DMS153 (cell line): ENCODE measurements around the gene EPHB2.
A peak's percentile ranks its signal among the peaks of the same experiment; 100 is the strongest.

ENCODE experiments used
- DNase-seq: peaks from one replicate; lab custom pipeline; 2025; lab: John Stamatoyannopoulos, UW

The EPHB2 gene

DNA sequence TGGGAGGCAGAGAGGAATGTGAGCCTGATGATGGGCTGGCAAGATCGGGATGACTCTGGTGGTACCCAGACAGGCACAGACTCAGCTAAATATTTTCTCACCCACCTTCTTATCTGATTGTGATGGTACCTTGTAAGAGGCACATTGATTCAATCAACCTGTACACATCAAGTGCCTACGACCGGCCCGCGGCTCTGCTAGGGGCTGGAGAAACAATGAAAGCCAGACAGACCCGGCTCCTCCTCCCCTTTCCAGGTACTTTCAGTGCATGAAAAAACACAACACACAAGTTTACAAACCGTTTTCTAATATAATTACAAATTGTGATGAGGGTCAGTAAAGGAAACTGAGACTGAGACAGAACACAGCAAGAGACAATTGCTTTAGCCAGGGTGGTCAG, 147.0 kb downstream of the EPHB2 start:
- DNase-seq = no peak

- DNase-seq = no peak
Measured at GRCh38 chr1:22860414-22860800, 149.8 kb downstream of the EPHB2 start.

DNA sequence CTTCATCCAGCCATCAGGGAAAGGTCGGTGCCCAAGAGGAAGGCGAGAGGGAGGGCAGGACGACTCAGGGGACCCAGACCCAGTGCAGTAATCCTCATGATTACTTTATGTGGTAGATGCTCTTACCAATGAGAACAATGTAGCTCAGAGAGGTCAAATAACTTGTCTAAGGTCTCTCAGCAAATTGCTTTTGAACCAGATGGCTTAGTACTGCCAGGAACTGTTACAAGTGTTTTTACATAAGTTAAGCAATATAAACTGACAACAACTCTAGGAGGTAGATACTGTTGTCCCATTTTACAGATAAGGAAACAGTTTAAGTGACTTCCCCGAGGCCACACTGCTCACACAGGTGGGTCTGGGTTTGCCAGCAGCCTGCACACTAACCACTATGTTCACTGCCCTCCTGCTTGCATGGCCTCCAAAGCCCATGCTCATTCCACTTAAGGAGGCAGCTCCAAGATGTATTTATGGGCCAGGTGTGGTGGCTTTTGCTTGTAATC, 150.3 kb downstream of the EPHB2 start:
- no peak for DNase-seq

DNA sequence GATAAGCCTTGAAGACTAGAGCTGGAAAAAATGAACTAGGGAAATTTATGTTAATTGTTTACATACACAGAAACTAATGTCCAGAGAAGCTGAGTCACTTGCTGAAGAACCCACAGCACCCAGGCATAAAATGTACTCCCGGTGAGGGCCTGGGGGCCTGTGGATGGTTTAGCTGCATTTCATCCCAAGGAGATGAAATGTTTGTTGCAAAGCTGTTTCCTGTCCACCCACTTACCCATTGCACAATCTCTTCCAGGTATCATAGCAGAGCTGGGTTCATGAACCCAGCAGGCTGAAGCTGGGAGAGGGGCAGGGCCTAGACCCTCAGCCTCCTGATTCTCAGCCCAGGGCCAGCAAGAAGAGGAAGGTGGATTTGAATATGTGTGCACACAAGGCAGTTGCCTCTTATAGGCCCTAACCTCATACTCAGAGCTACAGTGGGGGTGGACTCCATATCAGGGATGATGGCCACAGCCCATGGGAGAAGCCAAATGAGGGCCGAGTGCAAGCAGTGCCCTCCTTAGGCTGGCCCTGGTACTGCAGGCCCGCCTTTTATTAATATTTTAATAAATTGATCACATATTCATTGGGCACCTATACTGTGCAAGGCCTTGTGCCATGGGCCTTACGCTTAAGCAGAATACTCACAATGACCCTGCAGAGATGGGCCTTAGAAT, 151.3 kb downstream of the EPHB2 start:
- DNase-seq = no peak

GRCh38 chr1:22862752-22863151, 152.1 kb downstream of the EPHB2 start:
- no peak for DNase-seq

GRCh38 chr1:22863766-22864165, 153.1 kb downstream of the EPHB2 start:
- DNase-seq = no peak

DNA sequence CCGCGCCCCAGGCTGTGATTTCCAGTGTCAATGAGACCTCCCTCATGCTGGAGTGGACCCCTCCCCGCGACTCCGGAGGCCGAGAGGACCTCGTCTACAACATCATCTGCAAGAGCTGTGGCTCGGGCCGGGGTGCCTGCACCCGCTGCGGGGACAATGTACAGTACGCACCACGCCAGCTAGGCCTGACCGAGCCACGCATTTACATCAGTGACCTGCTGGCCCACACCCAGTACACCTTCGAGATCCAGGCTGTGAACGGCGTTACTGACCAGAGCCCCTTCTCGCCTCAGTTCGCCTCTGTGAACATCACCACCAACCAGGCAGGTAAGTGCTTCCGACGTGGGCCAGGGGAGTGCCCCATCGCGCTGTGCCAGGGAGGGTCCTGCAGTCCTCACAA, 154.2 kb downstream of the EPHB2 start:
- DNase-seq = no peak

DNA sequence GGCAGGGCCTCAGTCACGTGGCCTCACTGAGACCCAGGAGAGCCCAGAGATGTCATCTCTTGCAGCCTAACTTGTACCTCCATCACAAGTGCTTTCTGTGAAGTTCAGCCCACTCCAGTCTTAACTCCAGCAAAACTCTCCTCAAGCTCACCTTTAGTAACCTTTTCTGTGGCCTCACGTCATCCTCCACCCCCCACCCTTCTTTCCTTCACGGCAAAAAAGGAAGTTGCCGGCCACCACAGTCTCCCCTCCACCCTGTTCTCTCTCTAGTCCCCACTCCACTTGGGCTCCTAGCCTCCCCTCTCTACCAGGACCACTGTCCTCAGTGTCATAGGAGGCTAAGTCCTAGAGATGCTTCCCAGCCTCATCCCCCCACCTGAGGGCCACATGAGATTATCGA, 155.1 kb downstream of the EPHB2 start:
- DNase-seq = no peak

DNA sequence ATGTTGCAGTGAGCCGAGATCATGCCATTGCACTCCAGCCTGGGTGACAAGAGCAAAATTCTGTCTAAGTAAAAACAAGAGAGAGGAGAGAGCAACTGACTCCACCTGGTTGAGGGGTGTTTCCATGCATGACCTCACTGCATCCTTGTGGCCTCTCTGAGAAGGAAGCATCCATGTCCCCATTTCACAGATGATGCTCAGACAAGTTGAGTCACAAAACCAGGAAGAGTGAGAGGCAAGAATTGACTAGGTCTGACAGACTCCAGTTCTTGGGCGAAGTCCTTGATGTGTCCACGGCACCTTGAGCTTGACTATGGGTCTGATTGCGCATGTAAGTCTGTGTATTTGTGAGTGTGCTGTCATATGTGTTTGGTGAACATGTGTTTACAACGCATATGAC, 156.2 kb downstream of the EPHB2 start:
- no peak for DNase-seq

DNA sequence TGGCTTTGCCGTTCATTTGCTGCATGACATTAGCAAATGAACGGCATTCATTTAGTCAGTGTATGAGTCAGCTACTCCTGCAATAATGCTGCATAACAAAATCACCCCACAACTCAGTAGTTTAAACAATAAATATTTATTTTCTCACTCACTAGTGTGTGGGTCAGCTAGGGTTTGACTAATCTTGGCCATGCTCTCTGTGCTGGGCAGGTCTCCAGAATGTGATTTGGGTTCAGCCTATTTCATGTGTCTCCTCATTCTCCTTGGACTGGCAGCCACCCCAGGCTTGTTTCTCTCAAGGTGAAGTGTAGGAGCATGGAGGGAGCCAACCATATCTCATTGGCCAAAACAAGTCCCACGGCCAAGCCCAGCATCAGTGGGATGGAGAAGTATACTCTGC, 157.7 kb downstream of the EPHB2 start:
- DNase-seq = no peak

- no peak for DNase-seq
Measured at GRCh38 chr1:22869325-22869724, 158.7 kb downstream of the EPHB2 start.

DNA sequence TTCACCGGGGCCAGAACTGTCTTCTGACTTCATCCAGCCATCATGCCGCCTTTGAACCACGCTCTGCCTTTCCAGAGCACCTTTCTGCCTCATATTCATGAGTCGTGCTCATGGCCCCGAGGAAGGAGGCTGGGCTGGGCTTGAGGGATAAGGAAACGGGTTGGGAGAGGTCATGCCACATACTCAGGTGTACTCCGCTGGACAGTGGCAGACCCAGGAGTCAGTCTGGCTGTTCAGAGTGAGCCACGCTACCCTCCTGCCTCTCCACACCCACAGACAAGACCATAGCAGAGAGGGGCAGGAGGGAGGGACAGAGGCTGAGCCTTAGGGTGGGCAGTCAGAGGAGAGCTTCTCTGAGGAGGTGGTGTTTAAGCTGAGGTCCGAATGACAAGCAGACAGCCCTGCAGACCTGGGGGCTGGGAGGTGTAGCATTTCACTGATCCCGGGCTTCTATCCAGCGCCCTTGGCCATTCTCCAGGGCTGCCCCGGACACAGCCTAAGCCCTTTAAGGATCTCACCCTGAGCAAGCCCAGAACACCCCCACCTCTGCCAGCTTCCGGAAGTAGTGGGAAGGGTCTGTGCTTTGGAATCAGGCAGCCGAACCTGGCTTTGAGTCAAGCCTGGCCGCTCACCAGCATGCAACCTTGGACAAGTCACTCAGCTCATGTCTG, 159.7 kb downstream of the EPHB2 start:
- DNase-seq = peak; percentile 6

GRCh38 chr1:22872981-22873664, 162.5 kb downstream of the EPHB2 start:
- DNase-seq = no peak

- no peak for DNase-seq
Measured at GRCh38 chr1:22874785-22875184, 164.1 kb downstream of the EPHB2 start.

- no peak for DNase-seq
Measured at GRCh38 chr1:22875241-22875640, 164.6 kb downstream of the EPHB2 start.

DNA sequence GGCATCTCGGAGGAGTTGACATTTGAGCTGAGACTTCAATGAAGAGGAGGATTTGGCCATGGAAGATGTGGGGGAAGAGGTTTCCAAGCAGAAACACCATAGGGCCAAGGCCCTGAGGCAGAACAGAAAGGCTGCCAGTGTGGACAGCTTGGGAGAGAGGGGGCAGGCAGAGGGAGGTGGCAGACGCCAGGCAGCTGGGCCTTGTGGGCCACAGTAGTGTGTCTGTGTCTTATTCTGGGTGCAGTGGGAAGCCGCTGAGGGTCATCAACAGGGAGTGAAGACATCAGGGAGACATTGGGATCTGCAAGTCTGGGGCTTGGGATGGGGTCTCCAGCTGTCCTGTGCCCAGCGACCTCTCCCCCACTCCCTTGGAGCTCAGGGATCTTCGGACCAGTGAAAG, 165.2 kb downstream of the EPHB2 start:
- DNase-seq = no peak

DNA sequence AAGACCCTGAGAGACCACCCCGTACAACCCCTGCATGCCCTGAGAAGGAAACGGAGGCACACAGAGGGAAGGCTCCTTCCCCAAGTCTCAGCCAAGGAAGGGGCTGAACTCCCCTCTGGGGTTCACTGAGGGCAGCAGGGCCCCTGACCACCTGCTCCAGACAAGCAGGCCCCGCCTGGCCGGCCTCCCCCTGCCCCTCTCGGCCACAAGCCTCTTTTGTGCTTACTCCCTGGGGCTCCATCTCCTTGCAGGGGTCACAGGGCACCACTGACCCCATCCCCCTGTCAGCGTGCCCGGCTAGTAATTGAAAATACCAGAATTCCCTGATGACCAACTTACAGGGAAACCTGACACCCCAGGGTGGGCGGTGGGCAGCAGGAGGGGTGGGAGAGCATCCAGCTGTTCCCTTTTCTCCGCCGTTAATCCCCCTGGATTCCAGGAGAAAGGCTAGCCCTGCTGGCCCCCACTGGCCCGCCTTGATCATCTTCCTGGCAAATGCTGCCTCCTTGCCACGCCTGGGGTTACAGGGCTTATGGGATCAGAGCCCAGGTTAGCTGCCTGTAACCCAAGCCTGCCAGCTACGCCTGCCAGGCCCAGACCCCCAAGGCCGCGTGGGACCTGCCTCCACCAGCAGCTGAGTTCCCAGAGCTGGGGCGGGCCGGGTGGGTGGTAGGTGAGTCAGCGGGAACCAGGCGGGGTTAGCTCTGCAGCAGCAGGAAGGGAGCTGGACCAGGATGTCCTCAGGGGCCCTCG, 165.9 kb downstream of the EPHB2 start:
- no peak for DNase-seq

DNA sequence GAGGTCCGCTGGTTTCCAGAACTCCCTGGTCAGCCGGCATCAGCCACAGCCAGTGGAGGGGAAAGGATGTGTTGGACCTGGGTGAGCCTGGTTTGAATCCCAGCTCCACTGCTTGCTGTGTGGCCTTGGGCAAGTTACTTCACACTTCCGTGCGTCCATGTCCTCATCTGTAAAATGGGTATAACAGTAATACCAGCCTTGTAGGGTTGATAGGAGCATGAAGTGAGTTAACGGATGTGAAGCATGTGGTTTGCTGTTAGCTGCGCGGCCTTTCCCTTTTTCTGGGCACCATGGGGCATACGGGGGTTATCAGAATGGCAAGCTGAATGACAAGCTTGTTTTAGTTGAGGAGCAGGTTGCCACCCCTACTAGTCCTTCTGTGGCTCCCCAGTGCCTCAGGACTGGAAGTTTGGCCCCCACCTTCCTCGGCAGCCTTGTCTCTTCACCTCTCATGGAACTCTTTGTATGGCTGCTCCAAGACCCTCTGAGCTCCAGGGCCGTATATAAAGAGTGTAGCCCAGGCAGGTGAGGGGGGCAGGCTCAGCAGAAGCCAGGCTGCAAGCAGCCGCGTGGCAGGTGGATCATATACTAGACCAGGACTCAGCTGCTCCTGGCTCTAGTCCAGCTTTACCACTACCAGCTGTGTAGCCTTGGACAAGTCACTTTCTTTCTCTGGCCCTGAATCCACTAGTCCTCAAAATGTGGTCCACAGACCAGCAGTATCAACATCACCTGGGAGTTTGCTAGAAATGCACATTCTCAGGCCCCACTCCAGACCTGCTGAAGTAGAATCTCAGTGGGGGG, 166.7 kb downstream of the EPHB2 start:
- DNase-seq = no peak

- no peak for DNase-seq
Measured at GRCh38 chr1:22877980-22878379, 167.3 kb downstream of the EPHB2 start.

DNA sequence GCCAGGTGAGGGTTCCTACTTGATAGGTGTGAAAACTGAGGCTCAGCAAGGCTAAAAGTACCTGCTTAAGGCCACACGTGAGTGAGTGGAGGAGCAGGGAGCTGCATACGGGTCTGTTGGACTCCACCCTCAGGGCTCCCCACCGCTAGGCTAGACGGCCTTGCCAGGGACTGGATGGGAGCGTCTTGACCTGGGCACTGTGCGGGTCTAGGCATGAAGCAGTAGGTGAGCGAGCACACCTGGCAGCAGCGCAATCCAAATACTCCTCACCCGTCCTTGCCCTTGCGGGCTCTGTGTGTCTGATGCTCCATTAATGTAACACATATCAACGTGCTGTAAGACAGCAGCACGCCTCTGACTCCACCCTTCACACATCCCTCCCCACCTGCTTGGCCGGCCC, 168.0 kb downstream of the EPHB2 start:
- no peak for DNase-seq

DNA sequence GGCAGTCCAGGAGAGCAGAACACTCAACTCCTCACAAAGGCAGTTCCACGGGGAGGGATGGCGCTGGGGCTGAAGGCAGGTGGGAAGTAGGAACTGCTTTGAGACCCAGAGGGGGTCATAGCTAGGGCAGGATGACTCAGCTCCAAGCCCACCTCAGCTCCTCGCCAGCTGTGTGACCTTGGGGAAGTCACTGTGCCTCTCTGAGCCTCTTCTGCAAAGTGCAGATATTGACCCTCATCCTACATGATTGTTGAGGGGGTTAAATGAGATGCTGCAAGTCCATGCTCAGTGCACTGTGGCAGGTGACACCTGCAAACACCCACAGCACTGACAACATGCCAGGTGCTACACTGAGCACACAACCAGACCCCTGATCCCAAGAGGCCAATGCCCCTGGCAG, 168.8 kb downstream of the EPHB2 start:
- no peak for DNase-seq

DNA sequence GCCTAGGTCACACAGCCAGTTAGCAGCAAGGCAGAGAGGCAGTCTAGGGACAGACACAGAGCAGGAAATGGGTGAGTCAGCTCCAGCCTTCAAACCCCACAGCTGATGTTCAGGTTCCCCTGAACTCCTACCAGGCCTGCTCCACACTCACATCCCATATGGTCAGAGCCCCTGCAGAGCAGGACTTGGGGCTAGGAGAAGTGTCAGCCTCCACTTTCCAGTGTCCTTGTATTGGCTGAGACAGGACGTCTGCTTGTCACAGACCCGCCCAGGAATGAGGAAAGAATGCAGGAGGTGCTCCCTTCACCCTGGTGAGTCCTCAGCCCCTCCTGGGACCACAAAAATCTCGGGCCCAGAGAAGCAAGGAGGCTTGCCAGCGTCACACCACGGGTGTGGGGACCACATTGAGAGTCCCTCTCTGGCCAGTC, 169.5 kb downstream of the EPHB2 start:
- DNase-seq = no peak
